Memory B cell (primary cell): ENCODE results near the gene KIAA1755.
"Not testable (repeated sequence)": the region's sequence is repeated elsewhere in the genome, so short reads cannot be mapped to it uniquely, and the experiment has no call there.

ENCODE experiments used
- ATAC-seq: fragments of 150-1000 bp; cut with Tn5 transposase; 2 replicates; pipeline ENCODE4 v1.10.0; 2021; ENCODE audit warnings: low read depth, mild to moderate bottlenecking, moderate library complexity
- DNase-seq, 2 donors: peaks; one replicate each; pipeline ENCODE4 v3.0.0; 2022; ENCODE audit warnings: low spot score in 2 of 2
- H3K27ac Mint-ChIP-seq: one replicate; pipeline ENCODE4 v1.8.0; 2022; ENCODE audit warnings: mild to moderate bottlenecking, moderate library complexity, mixed read lengths
- H3K27me3 Mint-ChIP-seq: one replicate; pipeline ENCODE4 v1.8.0; 2022; ENCODE audit warnings: mixed read lengths
- H3K36me3 Mint-ChIP-seq: one replicate; pipeline ENCODE4 v1.8.0; 2022; ENCODE audit warnings: mild to moderate bottlenecking, mixed read lengths
- H3K4me1 Mint-ChIP-seq: one replicate; pipeline ENCODE4 v1.8.0; 2022; ENCODE audit warnings: mixed read lengths
- H3K4me3 Mint-ChIP-seq: one replicate; pipeline ENCODE4 v1.8.0; 2022; ENCODE audit warnings: mild to moderate bottlenecking, moderate library complexity, mixed read lengths
- H3K9me3 Mint-ChIP-seq: one replicate; pipeline ENCODE4 v1.8.0; 2022; ENCODE audit warnings: mixed read lengths

Gene KIAA1755

DNA sequence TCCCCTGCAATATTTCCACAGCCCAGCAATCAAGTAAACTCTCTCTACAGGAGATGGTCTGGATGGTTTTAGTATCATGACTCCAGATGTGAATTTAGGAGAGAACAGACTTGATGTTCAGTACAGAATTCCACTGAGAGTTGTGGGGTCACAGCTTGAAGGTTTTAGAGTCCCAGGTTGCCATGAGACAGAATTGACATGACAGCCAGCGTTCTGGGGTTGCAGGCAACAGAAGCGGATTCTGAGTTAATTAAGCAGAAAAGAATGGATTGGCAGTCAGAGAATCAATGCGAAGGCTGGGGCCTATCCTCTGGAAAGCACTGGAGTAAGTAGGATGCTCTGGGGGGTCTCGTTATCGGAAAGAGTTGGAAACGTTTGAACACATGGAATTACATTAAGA is 2.4 kb upstream of the KIAA1755 start:
- Mint-ChIP-seq H3K4me1 (peaks cover 4% of the 10 kb centered on the region), H3K9me3 (peaks cover 3% of the 10 kb centered on the region), H3K27me3 (peaks cover 36% of the 10 kb centered on the region), H3K4me3 (no peak overlapping the region), H3K36me3 (no peaks in the 10 kb centered on the region), H3K27ac (no peak overlapping the region)
- ATAC-seq (no peak), DNase-seq (no peak)

DNA sequence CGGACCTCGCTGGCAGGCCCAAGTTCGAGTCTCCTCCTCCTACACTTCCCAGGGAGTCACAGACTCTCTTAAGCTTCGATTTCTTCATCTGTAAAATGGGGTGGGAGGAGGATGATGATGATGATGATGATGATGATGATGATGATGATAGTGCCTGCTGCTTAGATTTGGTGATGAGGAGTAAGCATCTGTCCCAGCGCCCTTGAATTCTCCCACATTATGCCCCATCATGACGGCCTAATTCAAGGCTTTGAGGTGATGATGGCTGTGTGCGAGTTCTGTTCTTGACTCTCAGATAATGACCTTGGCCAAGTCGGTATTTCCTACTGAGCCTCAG is 487 bp upstream of the KIAA1755 start:
- H3K4me1 Mint-ChIP-seq = peaks cover 4% of the 10 kb centered on the region
- peaks cover 3% of the 10 kb centered on the region for H3K9me3 Mint-ChIP-seq
- no peak for DNase-seq
- H3K27me3 Mint-ChIP-seq = peaks cover 36% of the 10 kb centered on the region
- no peak overlapping the region for H3K4me3 Mint-ChIP-seq
- ATAC-seq = no peak
- H3K36me3 Mint-ChIP-seq = no peaks in the 10 kb centered on the region
- H3K27ac Mint-ChIP-seq = no peak overlapping the region

DNA sequence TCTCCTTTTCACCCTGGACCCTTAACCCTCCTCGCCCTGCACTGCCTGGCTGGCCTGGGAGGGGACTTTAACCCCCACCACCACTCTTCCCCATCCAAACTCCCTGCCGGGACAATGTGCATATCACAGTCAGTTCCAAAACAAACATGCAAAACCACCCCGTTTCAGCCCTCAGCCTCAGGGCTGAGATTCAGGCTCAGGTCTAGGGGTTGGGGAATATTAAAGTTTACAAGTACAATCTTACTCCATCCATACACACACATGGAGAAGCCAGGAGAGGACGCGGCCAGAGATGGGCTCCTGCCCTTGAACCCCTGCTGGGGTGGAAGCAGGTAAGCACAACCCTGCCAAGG is 534 bp downstream of the KIAA1755 start:
- Mint-ChIP-seq H3K27me3 (peaks cover 34% of the 10 kb centered on the region), H3K9me3 (no peaks in the 10 kb centered on the region), H3K4me3 (no peak overlapping the region), H3K36me3 (no peaks in the 10 kb centered on the region), H3K27ac (no peak overlapping the region), H3K4me1 (peaks cover 4% of the 10 kb centered on the region)
- ATAC-seq (no peak), DNase-seq (no peak)

- Mint-ChIP-seq H3K9me3 (no peaks in the 10 kb centered on the region), H3K27me3 (peaks cover 32% of the 10 kb centered on the region), H3K4me1 (peaks cover 4% of the 10 kb centered on the region), H3K27ac (no peak overlapping the region), H3K4me3 (no peak overlapping the region), H3K36me3 (no peaks in the 10 kb centered on the region)
- ATAC-seq (no peak), DNase-seq (no peak)
Observed at GRCh38 chr20:38258545-38259215, 1.9 kb downstream of the KIAA1755 start.

- H3K36me3 Mint-ChIP-seq = no peaks in the 10 kb centered on the region
- H3K4me3 Mint-ChIP-seq = no peak overlapping the region
- peaks cover 4% of the 10 kb centered on the region for H3K4me1 Mint-ChIP-seq
- H3K9me3 Mint-ChIP-seq = no peaks in the 10 kb centered on the region
- DNase-seq = no peak
- no peak for ATAC-seq
- H3K27me3 Mint-ChIP-seq = peaks cover 34% of the 10 kb centered on the region
- no peak overlapping the region for H3K27ac Mint-ChIP-seq
Observed at GRCh38 chr20:38256966-38257365, 3.6 kb downstream of the KIAA1755 start.

- Mint-ChIP-seq H3K27ac (no peak overlapping the region), H3K4me3 (no peak overlapping the region), H3K27me3 (peaks cover 27% of the 10 kb centered on the region), H3K36me3 (no peaks in the 10 kb centered on the region), H3K9me3 (no peaks in the 10 kb centered on the region), H3K4me1 (peaks cover 3% of the 10 kb centered on the region)
- DNase-seq (no peak), ATAC-seq (no peak)
Observed at GRCh38 chr20:38256021-38256420, 4.5 kb downstream of the KIAA1755 start.

DNA sequence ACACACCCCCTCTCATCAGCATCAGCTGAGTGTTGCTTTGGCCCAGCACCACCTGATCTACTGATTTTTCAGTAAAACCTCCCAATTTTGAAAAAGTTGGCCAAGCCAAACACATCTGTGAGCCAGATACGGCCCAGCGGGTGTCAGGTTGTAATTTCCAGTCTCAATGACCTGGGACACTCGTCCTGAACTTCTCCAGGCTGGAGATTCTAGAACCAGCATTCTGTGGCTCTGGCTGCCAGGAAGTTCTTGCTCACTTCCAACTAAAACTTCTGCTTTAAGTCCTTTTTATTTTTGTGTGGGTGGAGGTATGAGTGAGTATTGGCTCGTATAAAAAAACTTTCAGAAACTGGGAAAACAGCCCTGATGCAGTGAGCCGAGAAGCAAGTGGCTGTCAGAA is 5.1 kb downstream of the KIAA1755 start:
- H3K4me3 Mint-ChIP-seq = no peak overlapping the region

DNA sequence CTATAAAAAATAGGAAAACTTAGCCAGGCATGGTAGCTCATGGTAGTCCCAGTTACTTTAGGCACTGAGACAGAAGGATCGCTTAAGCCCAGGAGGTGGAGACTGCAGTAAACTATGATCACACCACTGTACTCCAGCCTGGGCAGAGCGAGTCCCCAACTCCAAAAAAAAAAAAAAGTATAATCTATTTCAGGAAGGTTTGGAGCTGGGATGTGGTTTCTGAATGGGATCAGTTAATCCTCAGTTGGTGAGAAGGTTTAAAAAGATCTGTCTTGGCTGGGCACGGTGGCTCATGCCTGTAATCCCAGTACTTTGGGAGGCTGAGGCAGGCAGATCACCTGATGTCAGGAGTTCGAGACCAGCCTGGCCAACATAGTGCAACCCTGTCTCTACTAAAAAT is 5.9 kb downstream of the KIAA1755 start:
- DNase-seq, ATAC-seq, H3K27ac Mint-ChIP-seq, H3K9me3 Mint-ChIP-seq, H3K36me3 Mint-ChIP-seq, H3K4me1 Mint-ChIP-seq, H3K4me3 Mint-ChIP-seq: not testable (repeated sequence)
- peaks cover 21% of the 10 kb centered on the region for H3K27me3 Mint-ChIP-seq

More for the DNA sequence above, 5.1 kb downstream of the KIAA1755 start:
- H3K4me1 Mint-ChIP-seq = peaks cover 4% of the 10 kb centered on the region
- no peaks in the 10 kb centered on the region for H3K9me3 Mint-ChIP-seq
- ATAC-seq = no peak
- DNase-seq = no peak
- H3K36me3 Mint-ChIP-seq = no peaks in the 10 kb centered on the region
- H3K27me3 Mint-ChIP-seq = peaks cover 27% of the 10 kb centered on the region
- H3K27ac Mint-ChIP-seq = no peak overlapping the region

DNA sequence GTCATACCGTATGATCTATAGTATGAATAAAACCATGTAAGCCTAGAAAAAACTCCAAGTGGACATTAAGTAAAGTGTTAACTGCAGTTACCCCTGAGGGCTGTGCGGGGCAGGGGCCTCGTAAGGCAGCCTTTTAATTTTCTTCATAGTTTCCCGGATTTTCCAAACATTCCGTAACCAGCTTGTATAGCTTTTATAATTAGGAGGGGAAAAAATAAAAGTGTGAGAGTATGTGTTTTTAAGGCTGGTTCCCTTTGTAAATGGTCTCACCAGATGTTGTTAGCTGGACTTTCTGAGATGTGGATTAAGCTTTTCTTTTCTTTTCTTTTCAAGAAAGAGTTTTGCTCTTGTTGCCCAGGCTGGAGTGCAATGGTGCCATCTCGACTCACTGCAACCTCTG is 7.0 kb downstream of the KIAA1755 start:
- Mint-ChIP-seq H3K36me3 (no peaks in the 10 kb centered on the region), H3K9me3 (no peaks in the 10 kb centered on the region), H3K27ac (no peak overlapping the region), H3K4me1 (peaks cover 5% of the 10 kb centered on the region), H3K27me3 (peaks cover 14% of the 10 kb centered on the region), H3K4me3 (no peak overlapping the region)
- no peak for DNase-seq
- ATAC-seq = no peak

GRCh38 chr20:38252292-38253288 is 7.9 kb downstream of the KIAA1755 start:
- DNase-seq (no peak), ATAC-seq (no peak)
- no peaks in the 10 kb centered on the region for H3K36me3 Mint-ChIP-seq
- peaks cover 5% of the 10 kb centered on the region for H3K4me1 Mint-ChIP-seq
- H3K27me3 Mint-ChIP-seq = peaks cover 11% of the 10 kb centered on the region
- H3K4me3 Mint-ChIP-seq = no peak overlapping the region
- no peak overlapping the region for H3K27ac Mint-ChIP-seq
- no peaks in the 10 kb centered on the region for H3K9me3 Mint-ChIP-seq

DNA sequence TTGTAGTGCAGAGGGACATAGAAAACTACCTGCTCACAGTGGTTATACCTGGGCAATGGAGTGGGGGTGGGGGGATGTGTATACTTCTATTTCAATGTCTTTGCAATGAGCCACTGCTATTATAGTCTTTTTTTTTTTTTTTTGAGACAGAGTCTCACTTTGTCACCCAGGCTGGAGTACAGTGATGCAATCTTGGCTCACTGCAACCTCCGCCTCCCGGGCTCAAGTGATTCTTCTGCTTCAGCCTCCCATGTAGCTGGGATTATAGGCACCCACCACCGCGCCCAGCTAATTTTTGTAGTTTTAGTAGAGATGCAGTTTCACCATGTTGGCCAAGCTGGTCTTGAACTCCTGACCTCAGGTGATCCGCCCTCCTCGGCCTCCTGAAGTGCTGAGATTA is 9.1 kb downstream of the KIAA1755 start:
- H3K27me3 Mint-ChIP-seq = peaks cover 16% of the 10 kb centered on the region
- H3K4me1 Mint-ChIP-seq, H3K36me3 Mint-ChIP-seq, H3K9me3 Mint-ChIP-seq, DNase-seq, ATAC-seq, H3K27ac Mint-ChIP-seq, H3K4me3 Mint-ChIP-seq: not testable (repeated sequence)

- ATAC-seq (no peak), DNase-seq (no peak)
- peaks cover 19% of the 10 kb centered on the region for H3K27me3 Mint-ChIP-seq
- peaks cover 5% of the 10 kb centered on the region for H3K4me1 Mint-ChIP-seq
- H3K4me3 Mint-ChIP-seq = no peak overlapping the region
- H3K27ac Mint-ChIP-seq = no peak overlapping the region
- H3K36me3 Mint-ChIP-seq = peaks cover 4% of the 10 kb centered on the region
- H3K9me3 Mint-ChIP-seq = peaks cover 6% of the 10 kb centered on the region
Observed at GRCh38 chr20:38250609-38251008, 9.9 kb downstream of the KIAA1755 start.

DNA sequence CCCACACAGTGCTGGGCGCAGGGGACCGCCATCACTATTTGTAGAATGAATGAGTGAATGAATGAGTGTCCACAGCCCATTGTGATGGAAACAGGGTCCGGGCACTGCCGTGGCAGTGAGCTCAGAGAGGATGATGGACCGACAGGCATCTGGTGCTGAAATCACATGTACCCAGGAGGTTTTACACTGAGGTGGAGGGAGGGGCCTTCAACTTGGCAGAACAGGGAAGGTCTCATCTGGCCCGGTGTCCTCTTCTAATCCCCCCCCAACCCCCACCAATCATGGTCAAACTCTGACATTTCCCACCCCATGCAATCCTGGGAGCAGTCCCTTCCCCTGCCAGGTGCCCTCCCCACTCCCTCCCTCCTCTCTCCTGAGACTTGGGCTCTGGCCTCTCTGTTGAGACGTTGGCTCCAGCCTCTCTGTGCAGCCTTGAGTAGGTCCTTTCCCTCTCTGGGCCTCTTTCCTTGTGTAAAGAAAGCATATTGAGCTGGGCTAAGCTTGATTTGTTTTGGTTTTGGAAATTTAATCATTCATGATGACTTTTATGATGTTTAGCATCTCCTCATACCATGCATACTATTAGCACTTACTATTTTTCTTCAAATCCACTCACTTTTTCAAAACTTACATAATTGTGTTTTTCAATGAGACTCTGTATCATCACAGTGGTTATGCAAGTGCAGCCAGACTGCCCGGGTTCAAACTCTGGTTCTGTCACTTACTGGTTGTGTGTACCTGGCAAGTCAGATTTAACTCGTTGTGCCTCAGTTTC is 10.8 kb downstream of the KIAA1755 start:
- ATAC-seq (no peak), DNase-seq (no peak)
- Mint-ChIP-seq H3K36me3 (peaks cover 6% of the 10 kb centered on the region), H3K9me3 (peaks cover 10% of the 10 kb centered on the region), H3K4me1 (peaks cover 5% of the 10 kb centered on the region), H3K27ac (no peak overlapping the region), H3K27me3 (peaks cover 23% of the 10 kb centered on the region), H3K4me3 (no peak overlapping the region)

DNA sequence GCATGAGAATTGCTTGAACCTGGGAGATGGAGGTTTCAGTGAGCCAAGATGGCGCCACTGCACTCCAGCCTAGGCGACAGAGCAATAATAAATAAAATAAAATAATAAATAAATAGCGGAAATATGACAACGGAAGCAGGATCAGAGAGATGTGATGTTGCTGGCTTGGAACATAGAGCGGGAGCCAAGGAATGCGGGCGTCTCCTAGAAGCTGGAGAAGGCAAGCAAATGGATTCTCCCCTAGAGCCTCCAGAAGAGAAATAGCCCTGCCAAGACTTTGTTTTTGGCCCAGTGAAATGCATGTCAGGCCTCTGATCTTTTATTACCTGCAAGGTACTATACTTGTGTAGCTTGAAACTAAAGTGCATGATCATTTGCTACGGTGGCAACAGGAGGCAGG is 12.4 kb downstream of the KIAA1755 start:
- Mint-ChIP-seq H3K36me3 (peaks cover 6% of the 10 kb centered on the region), H3K27me3 (peaks cover 23% of the 10 kb centered on the region), H3K27ac (no peak overlapping the region), H3K4me1 (peaks cover 5% of the 10 kb centered on the region), H3K4me3 (no peak overlapping the region), H3K9me3 (peaks cover 14% of the 10 kb centered on the region)
- ATAC-seq (no peak), DNase-seq (no peak)
